NCI-H1417 (cell line): ENCODE data around the gene PIM1.
"Not testable (repeated sequence)": the region's sequence is repeated elsewhere in the genome, so short reads cannot be mapped to it uniquely, and the experiment has no call there.

Source experiments
- DNase-seq, 3 experiments: peaks; one replicate each; lab custom pipeline; 2025; lab: John Stamatoyannopoulos, UW

PIM1 gene

DNA sequence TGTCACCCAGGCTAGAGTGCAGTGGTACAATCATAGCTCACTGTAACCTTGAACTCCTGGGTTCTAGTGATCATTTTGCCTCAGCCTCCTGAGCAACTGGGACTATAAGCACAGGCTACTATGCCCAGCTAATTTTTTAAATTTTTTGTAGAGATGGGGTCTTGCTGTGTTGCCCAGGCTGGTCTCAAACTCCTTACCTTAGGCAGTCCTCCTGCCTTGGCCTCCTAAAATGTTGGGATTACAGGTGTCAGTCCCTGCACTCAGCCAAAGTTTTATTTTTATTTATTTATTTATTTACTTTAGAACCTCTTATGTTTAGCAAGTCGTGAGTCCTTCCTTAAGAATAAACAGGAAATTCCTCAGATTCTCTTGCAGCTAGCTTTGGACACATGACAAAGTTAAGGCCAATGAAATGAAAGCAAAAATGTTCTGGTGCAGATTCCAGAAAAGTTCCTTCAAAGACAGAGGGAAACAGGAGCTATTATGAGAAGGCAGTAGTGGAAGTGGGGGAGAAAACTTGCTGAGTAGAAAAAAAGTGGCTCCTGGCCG is 19.1 kb downstream of the PIM1 start:
- DNase-seq: no peak

DNA sequence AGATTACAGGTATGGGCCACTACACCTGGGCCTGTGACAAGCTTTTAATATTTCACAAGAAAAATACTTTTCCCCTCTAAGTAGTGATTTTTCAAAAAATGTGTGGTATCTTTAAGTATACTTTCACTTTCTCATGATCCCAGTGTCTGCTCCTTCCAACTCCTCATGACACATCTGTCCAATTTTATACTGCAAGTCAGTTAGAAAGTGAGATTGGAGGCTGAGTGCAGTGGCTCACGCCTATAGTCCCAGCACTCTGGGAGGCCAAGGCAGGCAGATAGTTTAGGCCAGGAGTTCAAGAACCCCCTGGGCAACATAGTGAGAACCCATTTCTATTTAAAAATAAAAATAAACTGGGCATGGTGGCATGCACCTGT is 20.2 kb downstream of the PIM1 start:
- no peak for DNase-seq

DNA sequence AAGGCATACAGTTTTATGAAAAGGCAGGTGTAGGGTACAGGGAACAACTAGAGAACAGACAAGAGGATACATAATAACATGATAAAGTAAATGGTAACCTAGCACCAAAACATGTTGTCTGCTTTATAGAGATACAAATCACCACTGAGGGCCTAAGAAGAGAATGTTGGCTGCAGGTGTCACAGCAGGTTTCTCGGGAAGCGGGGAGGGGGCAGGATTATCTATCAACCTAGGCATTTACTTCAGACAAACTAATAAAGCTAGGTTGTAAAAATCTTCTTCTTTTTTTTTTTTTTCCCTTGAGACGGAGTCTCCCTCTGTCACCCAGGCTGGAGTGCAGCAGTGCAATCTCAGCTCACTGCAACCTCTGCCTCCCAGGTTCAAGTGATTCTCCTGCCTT is 22.7 kb downstream of the PIM1 start:
- DNase-seq: peak; percentile 9 to 94 (median 71)

DNA sequence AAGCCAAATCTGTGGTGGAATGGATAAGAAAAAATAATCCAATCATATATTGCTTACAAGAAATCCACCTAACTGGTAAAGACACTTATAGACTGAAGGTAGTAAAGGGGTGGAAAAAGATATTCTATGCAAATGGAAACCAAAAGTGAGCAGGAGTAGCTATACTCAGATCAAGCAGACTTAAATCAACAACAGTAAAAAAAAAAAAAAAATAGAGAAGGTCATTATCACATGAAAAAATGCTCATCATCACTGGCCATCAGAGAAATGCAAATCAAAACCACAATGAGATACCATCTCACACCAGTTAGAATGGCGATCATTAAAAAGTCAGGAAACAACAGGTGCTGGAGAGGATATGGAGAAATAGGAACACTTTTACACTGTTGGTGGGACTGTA is 24.9 kb downstream of the PIM1 start:
- DNase-seq: not testable (repeated sequence)

DNA sequence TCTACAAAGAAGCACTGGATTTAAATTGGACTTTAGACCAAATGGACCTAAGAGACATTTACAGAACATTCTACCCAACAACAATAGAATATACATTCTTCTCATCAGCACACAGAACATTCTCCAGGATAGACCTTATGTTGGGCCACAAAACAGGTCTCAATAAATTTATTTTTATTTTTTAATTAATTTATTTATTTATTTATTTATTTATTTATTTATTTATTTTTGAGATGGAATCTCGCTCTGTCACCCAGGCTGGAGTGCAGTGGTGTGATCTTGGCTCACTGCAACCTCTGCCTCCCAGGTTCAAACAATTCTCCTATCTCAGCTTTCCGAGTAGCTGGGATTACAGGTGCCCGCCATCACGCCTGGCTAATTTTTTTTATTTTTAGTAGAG is 26.5 kb downstream of the PIM1 start:
- not testable (repeated sequence) for DNase-seq

DNA sequence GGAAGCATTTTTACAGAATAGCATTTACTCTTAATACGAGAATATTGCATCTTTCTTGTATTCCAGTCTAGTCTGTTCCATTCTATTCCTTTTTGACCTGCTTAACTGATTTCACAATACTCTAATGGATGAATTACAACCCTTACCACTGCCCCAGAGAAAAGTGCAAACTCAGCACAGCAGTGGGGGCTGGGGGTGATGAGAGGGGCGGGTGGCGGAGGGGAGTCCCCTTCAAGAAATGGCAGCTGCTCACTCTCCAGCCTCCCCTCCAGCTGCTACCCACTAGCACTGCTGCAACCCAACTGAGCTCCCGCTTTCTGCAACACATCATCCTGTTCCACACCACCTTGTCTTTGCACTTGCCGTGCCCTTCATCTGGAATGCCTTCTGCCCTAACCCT is 30.1 kb downstream of the PIM1 start:
- no peak for DNase-seq

DNA sequence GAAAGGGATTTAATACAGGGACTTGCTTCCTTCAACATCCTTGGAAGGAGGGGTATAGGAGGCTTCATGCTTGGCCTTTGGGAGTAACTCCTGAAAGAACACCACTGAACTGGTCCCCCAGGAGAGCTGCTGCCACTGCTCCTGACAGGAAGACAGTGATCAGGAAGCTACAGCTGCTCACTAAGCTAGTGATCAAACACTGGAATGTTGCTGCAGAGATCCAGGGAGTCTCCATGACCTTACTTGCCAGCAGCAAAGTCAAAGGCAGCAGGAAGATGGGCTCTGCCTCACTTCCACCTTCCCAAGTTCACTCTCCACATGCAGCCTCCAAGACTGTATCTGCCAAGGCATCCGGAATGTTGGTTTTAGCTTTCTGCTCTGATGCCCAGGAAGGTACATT is 31.8 kb downstream of the PIM1 start:
- no peak for DNase-seq

DNA sequence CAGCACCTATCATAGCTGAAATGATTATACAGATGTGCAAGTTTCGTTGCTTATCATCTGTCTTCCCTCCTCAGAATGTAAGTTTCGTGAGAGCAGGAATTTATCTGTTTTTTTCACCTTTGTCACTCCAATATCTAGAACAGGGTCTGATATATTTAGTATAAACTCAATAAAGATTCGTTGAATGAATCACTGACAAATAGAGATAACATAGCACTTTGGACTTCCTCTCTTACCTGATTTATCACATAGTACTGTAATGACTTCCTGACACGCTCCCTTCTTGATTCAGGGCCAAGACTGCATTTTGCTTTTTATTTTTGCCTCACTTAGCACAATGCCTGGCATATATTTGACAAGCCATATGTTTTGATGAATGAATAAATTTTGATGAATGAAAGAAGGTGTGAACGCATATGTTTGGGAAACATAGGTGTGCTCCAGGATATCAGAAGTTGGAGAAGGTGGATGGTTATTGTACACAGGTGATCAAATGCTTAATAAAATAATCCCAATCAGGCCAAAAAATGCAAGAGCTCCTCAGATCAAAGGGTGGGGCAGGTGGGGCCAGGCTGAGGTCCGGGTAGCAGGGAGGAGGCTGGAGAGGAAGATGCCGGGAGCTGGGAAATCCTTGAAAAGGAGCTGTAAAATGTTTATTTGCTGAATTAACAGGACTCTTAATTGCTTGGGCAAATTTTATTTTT is 33.0 kb downstream of the PIM1 start:
- DNase-seq: peak in 1 of 3 experiments; percentile 34

DNA sequence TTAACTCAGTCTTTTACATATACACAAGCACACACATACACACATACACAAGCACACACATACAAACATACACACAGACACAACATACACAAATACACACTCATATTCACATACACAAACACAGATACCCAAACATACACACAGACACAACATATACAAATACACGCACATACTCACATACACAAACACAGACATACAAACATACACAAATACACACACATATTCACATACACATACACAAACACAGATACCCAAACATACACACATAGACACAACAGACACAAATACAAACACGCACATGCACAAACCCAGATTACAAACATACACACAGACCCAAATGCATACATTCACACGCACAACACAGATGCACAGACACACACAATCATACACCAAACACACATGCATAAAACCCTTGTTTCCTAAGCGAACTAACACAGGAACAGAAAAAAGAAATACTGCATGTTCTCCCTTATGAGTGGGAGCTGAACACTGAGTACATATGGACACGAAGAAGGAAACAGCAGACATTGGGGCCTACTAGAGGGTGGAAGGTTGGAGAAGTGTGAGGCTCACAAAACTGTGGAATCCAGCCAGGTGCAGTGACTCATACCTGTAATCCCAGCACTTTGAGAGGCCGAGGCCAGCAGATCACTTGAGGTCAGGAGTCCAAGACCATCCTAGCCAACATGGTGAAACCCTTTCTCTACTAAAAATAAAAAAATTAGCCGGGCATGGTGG is 34.2 kb downstream of the PIM1 start:
- peak in 1 of 3 experiments; percentile 14 for DNase-seq

DNA sequence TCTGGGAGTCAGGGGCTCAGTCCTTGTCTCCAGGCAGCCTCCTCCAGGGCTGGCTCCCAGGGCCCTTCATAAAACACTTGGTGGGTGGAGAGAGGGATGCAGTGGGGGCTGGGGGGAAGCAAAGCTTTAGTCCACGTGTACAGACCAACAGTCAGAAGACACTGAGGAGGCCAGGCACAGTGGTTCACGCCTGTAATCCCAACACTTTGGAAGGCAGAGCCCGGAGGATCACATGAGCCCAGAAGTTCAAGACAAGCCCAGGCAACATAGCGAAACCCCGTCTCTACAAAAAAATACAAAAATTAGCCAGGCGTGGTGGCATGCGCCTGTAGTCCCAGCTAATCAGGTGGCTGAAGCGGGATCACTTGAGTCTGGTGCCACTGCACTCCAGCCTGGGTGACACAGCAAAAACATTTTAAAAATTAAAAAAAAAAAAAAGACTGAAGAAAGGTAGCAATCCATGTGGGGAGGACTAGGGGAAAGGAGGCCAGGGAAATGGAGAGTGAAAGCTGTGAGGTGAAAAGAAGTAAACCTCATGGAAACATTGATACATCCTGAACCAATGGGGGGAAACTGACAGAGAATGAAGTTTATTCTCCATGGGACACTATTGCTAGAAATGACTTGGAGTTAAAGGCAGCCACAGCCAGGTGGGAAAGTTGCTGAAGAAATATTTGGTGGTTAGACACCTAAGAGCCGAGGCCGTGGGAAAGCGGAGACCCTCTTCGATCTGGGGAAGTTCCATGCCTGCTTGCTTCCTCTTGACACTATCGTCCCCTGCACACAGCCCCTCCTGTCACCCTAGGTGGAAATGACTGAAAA is 35.4 kb downstream of the PIM1 start:
- DNase-seq: peak in 2 of 3 experiments; percentile 9 to 19

DNA sequence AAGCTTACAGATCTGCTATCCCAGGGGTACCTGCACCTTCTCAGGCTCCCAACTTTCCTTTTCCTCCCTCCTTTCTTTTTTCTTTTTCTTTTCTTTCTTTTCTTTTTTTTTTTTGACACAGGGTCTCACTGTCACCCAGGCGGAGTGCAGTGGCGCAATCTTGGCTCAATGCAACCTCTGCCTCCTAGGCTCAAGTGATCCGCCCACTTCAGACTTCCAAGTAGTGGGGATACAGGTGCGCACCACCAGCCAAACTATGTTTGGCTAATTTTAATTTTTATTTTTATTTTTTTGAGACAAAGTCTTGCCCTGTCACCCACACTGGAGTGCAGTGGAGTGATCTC is 36.0 kb downstream of the PIM1 start:
- no peak for DNase-seq

DNA sequence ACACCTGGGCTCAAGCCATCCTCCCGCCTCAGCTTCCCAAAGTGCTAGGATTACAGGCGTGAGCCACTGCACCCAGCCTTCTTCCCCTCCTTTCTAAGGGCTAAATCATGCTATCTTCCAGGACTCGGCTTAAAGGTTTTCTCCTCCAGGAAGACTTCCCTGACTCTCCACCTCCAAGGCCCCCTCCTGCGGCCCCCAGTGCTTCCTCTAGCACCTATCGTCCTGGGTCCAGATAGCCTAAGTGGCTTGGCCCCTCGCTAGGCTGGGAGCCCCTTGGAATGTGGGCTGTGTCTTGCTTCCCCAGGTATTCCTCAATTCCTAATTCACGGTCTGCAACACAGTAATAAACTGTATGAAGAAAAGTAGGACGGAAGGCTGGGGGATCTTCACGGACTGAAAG is 36.7 kb downstream of the PIM1 start:
- no peak for DNase-seq

DNA sequence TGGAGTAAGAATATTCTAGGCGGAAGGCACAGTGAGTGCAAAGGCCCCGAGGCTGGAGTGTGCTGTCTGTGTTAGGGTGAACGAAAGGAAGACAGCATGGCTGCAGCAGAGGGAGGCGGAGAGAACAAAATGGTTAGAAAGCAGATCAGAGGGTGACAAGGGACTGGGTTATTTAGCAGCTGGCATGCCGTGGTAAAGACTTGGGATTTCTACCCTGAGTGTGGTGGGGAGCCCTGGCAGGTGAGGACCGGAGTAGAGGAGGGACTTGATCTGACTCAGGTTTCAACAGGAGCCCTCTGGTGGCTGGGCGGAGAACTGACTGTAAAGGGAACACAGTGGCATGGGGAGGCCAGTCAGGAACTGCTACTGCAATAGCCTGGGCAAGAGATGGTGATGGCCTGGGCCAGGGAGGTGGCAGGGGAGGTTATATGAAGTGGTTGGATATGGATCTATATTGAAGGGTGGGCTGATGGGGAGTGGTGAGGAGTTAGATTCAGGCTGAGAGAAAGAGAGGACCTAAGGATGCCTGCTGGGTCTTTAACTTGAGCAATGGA is 38.0 kb downstream of the PIM1 start:
- peak; percentile 76 to 88 (median 77) for DNase-seq

DNA sequence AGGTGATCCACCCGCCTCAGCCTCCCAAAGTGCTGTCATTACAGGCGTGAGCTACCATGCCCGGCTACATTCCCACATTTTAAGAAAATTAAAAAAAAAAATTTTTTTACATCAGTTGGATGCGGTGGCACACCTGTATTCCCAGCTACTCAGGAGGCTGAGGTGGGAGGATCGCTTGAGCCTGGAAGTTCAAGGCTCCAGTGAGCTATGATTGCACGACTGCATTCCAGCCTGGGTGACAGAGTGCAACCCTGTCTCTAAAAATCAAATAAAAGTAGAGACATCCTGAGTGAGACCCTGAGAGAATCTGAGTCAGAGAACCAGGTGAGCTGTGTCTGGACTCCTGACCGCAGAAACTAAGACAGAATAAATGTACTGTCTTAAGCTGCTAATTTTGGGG is 38.8 kb downstream of the PIM1 start:
- no peak for DNase-seq

DNA sequence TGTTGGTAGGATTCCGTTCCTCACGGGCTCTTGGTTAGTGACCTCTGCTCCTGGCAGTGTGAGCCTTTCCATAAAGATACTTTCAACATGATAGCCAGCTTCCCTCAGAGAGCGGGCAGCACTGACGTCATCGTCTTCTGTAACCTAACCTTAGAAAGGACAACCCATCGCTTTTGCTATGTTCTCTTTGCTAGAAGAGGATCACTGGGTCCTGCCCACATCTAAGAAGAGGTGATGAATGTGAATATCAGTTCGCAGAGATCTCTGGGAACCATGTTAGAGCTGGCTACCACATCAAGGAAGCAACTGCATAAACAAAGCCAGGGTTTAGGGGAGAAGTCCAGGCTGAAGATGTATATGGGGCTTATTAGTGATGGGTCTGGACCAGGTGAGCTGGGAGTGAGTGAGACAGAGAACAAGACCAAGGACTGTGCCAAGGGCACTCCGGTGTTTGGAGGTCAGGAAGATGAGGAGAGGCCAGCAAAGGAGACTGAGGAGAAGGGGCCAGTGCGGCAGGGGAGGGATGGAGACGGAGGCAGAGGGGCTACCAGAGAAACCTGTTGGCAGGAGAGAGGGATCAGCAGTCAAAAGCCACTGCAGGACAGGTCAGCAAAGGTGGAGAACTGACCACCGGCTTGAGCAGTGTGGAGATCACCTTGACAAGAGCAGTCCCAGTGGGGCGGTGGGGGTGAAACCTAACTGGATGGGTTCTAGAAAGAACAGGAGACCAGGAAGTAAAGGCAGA is 39.7 kb downstream of the PIM1 start:
- DNase-seq: no peak

DNA sequence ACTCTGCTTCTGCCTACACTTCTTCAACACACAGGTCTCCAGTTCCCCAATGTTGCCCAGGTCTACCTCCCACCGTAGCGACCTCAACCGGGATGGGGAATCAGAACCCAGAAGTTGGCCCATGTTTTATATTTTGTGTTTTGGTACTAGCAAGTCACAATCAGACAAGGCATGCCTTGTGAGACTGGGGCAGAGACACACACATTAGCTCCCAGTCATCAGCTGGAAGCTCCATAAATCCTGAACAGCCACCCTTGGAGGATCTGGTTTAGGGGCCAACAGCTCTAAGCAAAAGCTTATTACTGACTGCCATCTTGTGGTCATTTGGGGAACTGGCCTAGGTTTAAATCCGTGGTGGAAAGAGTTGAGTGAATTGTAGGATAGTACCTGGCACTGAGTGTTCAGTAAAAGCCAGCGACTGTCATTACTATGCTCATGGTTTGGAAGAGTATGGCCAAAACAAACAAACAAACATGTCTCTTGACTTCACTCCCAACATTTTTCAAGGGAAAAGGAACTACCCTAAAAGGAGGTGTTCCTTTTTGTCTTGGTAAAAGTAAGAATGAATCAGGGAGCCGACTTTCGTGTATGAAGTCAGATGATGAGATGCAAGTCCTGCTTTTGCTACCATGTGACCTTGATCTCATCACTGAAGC is 40.5 kb downstream of the PIM1 start:
- peak; percentile 77 to 94 (median 92) for DNase-seq

DNA sequence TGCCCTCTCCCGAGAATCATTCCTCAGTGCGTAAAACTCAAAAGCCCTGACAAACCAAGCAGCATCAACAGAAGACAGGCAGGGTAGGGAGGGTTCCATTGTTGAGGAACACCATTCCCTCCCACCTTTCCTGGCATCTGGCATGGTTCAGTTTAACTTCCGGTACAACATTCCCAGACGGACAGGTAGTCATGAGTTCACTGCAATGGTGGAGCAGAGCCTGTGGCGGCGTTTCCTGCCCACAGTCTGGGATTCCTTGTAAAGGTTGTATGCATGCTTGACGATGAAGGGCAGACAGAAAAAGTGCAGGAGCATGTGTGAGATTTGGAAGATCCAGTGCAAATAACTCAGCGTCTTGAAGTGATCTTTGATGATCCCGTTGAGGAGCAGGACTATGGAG is 42.3 kb downstream of the PIM1 start:
- DNase-seq: no peak

DNA sequence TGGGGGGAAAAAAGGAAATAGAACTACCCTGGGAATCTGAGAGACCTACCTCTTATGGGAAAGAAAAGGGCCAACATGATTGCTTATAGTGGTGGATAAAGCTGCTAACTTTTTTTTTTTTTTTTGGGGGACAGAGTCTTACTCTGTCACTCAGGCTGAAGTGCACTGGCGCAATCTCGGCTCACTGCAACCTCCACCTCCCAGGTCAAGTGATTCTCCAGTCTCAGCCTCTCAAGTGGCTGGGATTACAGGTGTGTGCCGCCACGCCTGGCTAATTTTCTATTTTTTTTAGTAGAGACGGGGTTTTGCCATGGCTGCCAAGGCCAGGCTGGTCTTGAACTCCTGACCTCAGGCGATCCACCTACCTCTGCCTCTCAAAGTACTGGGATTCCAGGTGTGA is 48.1 kb downstream of the PIM1 start:
- DNase-seq: peak in 1 of 3 experiments; percentile 10

DNA sequence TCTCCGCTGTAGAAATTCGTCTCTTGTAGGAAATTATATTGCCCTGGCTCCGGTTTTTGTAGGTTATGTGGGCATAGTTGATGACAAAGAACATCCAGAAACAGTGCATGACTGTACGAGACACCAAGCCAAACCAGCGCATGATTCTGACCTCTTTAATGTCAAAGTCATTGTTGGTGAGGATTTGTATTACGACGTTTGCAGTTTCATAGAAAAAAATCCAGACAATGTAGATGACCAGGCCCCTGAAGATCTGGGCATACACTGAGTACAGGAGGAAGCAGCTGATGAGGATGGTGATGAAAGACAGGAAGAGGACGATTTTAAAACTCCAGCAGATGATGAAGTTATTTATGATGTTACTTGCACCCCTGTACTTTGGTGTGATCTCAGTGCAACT is 48.6 kb downstream of the PIM1 start:
- no peak for DNase-seq

DNA sequence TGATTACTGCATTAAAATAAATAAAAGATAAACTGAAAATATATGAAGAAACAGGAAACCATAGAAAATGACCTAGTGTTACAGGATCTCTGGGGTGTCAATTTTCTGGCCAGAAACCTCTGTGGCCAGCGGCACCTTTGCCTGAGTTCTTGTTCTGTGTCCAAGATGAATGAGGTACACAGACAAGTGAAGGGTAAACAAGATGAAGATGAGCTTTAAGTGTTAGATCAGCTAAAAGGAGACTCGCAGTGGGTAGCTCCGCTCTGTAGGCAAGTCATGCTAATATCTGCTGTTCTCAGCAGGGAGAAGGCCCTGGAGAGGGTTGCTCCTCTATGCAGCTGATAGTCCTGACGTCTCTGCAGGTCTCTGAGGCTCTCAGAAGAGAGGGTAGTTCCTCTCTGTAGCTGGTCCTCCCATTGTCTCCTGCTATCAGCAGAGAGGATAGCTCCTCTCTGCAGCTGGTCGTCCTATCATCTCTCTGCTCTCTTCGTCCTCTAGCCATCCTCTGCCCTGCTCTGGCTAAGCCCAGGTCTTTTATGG is 51.7 kb downstream of the PIM1 start:
- DNase-seq: peak in 1 of 3 experiments; percentile 68
